WTC11 (cell line): ENCODE results near the gene ARIH2. TPM values are rescaled to one million over a fixed set of nuclear protein-coding genes. Genes with fewer than 3 reads are reported as not detected.

Experiments
- ATAC-seq: fragments of 200-7000 bp; cut with Tn5 transposase; 2 replicates; pipeline ENCODE4 v1.10.0; 2021; ENCODE audit warnings: mild to moderate bottlenecking, moderate library complexity
- CTCF ChIA-PET: fragments of 300-600 bp; sonication (Branson Sonifier 250); formaldehyde crosslinking; loops from one replicate; lab custom pipeline; 2021; ENCODE audit warnings: antibody characterized with exemption; lab: Charles Lee
- POLR2A ChIA-PET: fragments of 350-600 bp; sonication (Branson Sonifier 250); formaldehyde crosslinking; loops from one replicate; lab custom pipeline; 2021; ENCODE audit warnings: antibody characterized with exemption; lab: Charles Lee
- DNase-seq: peaks from one replicate; pipeline ENCODE4 v3.0.0; 2021; ENCODE audit warnings: low spot score
- H3K27ac Mint-ChIP-seq: 2 replicates; pipeline ENCODE4 v1.8.0; 2021; ENCODE audit warnings: mixed read lengths
- H3K27me3 Mint-ChIP-seq: 2 replicates; pipeline ENCODE4 v1.8.0; 2021; ENCODE audit warnings: low read depth, mild to moderate bottlenecking, moderate library complexity, mixed read lengths
- H3K36me3 Mint-ChIP-seq: 2 replicates; pipeline ENCODE4 v1.8.0; 2021; ENCODE audit warnings: mixed read lengths
- H3K4me1 Mint-ChIP-seq: 2 replicates; pipeline ENCODE4 v1.8.0; 2022; ENCODE audit warnings: mixed read lengths
- H3K4me3 Mint-ChIP-seq: 2 replicates; pipeline ENCODE4 v1.8.0; 2021; ENCODE audit warnings: mild to moderate bottlenecking, moderate library complexity, mixed read lengths
- H3K9me3 Mint-ChIP-seq: 2 replicates; pipeline ENCODE4 v1.8.0; 2021; ENCODE audit warnings: mixed read lengths
- ARID4B ChIP-seq: sonication (generic); formaldehyde crosslinking; IDR thresholded peaks from 2 replicates; pipeline ENCODE4 v1.8.0; 2023; ENCODE audit warnings: missing genetic modification reagents, mild to moderate bottlenecking, borderline replicate concordance
- ATF1 ChIP-seq: sonication (generic); formaldehyde crosslinking; IDR thresholded peaks from 2 replicates; pipeline ENCODE4 v1.8.1; 2023; ENCODE audit warnings: mild to moderate bottlenecking, moderate library complexity, missing genetic modification reagents
- JUN ChIP-seq: sonication (generic); formaldehyde crosslinking; IDR thresholded peaks from 2 replicates; pipeline ENCODE4 v1.8.0; 2023; ENCODE audit warnings: mild to moderate bottlenecking, missing genetic modification reagents
- MYBL2 ChIP-seq: sonication (generic); formaldehyde crosslinking; IDR thresholded peaks from 2 replicates; pipeline ENCODE4 v1.8.1; 2023; ENCODE audit warnings: mild to moderate bottlenecking, moderate library complexity, missing genetic modification reagents
- PREB ChIP-seq: sonication (generic); formaldehyde crosslinking; IDR thresholded peaks from 2 replicates; pipeline ENCODE4 v1.8.1; 2022; ENCODE audit warnings: mild to moderate bottlenecking, missing genetic modification reagents, moderate library complexity, borderline replicate concordance
- SOX15 ChIP-seq: fragments of 250-450 bp; sonication (Bioruptor Pico); IDR thresholded peaks from 2 replicates; pipeline ENCODE4 v1.9.0; 2021; ENCODE audit warnings: mild to moderate bottlenecking
- STAT6 ChIP-seq: sonication (generic); formaldehyde crosslinking; conservative IDR thresholded peaks from 2 replicates; pipeline ENCODE4 v1.8.1; 2023; ENCODE audit warnings: mild to moderate bottlenecking, low read depth, missing genetic modification reagents, moderate library complexity
- TCF7 ChIP-seq: sonication (generic); formaldehyde crosslinking; IDR thresholded peaks from 2 replicates; pipeline ENCODE4 v1.8.0; 2022; ENCODE audit warnings: mild to moderate bottlenecking, low read depth, missing genetic modification reagents, moderate library complexity
- ZNF423 ChIP-seq: fragments of 250-450 bp; sonication (Bioruptor Pico); IDR thresholded peaks from 2 replicates; pipeline ENCODE4 v2.1.2; 2022; ENCODE audit warnings: mild to moderate bottlenecking, moderate library complexity
- total RNA-seq: library from RNA; stranded (reverse); gene quantifications from 3 replicates; pipeline ENCODE4 v1.2.3, GENCODE V29; 2021

The ARIH2 gene
- total RNA-seq, 1 experiment from 2014 or later: 134 TPM

GRCh38 chr3:48997102-48997635 lies 78.5 kb downstream of the ARIH2 start:
- Mint-ChIP-seq H3K36me3 (peaks cover 4% of the 10 kb centered on the region; the same call in 1 of the 2 replicates), H3K4me1 (peaks cover 12% of the 10 kb centered on the region), H3K9me3 (no peaks in the 10 kb centered on the region), H3K4me3 (no peak overlapping the region), H3K27me3 (no peaks in the 10 kb centered on the region), H3K27ac (no peak overlapping the region)
- ChIA-PET CTCF (interaction anchor here (0.7 to 4.3 kb wide), 4 partner anchors 10 to 25 kb away, joined by 3 to 23 read pairs (median 14); partner anchors contain the start of gene WDR6), POLR2A (interaction anchor here (0.5 to 2.0 kb wide), 3 partner anchors 9 to 23 kb away, joined by 3 to 11 read pairs (median 5); partner anchors contain the start of gene WDR6)
- no peak for DNase-seq
- TF ChIP-seq ATF1: no peak
- ATAC-seq: 0 out of 2 replicates have a peak, but pooled peaks have one; percentile 10

- Mint-ChIP-seq H3K4me3 (no peak overlapping the region), H3K36me3 (peaks cover 4% of the 10 kb centered on the region; the same call in 1 of the 2 replicates), H3K27ac (no peak overlapping the region), H3K9me3 (no peaks in the 10 kb centered on the region), H3K4me1 (peaks cover 12% of the 10 kb centered on the region)
- CTCF ChIA-PET: interaction anchor here (0.6 to 4.3 kb wide), 7 partner anchors 9 to 28 kb away, joined by 3 to 23 read pairs (median 6); partner anchors contain the start of gene WDR6
- DNase-seq (peak; percentile 65), ATAC-seq (peak; percentile 11)
- TF ChIP-seq STAT6 (CRISPR knock-in tag) (no peak), JUN (CRISPR knock-in tag) (no peak), SOX15 (CRISPR knock-in tag) (no peak), TCF7 (CRISPR knock-in tag) (no peak), MYBL2 (CRISPR knock-in tag) (no peak), PREB (no peak)
- TF ChIP-seq, all 79 proteins: peak for 0
- H3K27me3 Mint-ChIP-seq: no peaks in the 10 kb centered on the region
- POLR2A ChIA-PET: interaction anchor here (0.5 to 2.0 kb wide), 4 partner anchors 9 to 24 kb away, joined by 3 to 11 read pairs (median 4); partner anchors contain the start of gene WDR6
These were observed 79.3 kb downstream of the ARIH2 start for GRCh38 chr3:48997714-48998637.

- Mint-ChIP-seq H3K27me3 (no peaks in the 10 kb centered on the region), H3K4me3 (no peak overlapping the region), H3K36me3 (peaks cover 4% of the 10 kb centered on the region; the same call in 1 of the 2 replicates), H3K27ac (0 out of 2 replicates have a peak overlapping the region, but pooled peaks have one; percentile 57), H3K4me1 (peaks cover 12% of the 10 kb centered on the region), H3K9me3 (no peaks in the 10 kb centered on the region)
- ChIA-PET CTCF (interaction anchor here (1.2 to 4.3 kb wide), 3 partner anchors 10 to 15 kb away, joined by 3 to 23 read pairs (median 6); no protein-coding TSS in a partner anchor), POLR2A (no interaction called here)
- DNase-seq: no peak
- TF ChIP-seq ARID4B (CRISPR knock-in tag) (no peak), ZNF423 (peak; percentile 92)
- ATAC-seq: no peak
These were observed 80.6 kb downstream of the ARIH2 start for GRCh38 chr3:48999085-48999858.
